ENCODE results near the gene ZDHHC11.
"Not testable (repeated sequence)": the region's sequence is repeated elsewhere in the genome, so short reads cannot be mapped to it uniquely, and the experiment has no call there.

The ZDHHC11 gene

DNA sequence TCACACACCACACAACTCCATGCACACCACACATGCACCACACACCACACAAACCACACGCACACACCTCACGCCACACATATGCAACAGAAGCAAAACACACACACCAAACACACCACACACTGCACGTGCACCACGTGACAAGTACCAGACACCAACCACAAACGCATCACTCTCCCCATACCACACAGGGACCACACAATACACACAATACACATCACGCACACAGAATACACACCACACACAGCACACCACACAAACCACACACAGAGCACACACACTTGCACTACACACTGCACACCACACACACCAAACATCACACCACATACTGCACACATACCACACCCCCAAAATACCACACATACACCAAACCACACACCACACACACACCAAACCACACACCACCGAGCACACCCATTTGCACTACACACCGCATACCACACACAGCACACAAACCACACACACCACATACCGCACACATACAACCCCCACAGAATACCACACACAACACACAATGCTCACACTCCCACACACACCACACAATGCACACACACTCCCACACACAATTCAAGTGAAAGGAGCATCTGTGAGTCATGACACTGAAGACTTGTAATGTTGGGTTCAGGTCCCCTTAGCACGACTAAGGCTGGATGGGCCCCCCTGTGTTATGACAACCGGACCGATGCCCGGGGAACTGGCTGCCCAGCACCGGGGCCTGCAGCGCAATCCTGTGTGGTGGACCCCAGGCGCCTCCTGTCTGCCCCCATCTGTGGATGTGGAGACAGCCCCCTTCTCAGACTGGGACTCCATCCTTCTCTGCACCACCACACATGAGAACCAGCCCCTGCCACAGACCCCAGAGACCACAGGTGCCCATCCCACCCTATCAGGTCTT lies 6.0 kb upstream of the ZDHHC11 start:
- Histone ChIP-seq H3K4me3 (ENCODE audit: low read depth, low read length) (no peak overlapping the region), H3K27me3 (ENCODE audit: control insufficient read depth, insufficient read depth, low read length) (no peaks in the 10 kb centered on the region; the same call in 1 of the 2 replicates), H3K27ac (ENCODE audit: low read depth, low read length) (no peak overlapping the region), H3K4me1 (ENCODE audit: control insufficient read depth, insufficient read depth, low read length) (no peaks in the 10 kb centered on the region), H3K9ac (ENCODE audit: low read length) (no peak overlapping the region), H3K36me3 (ENCODE audit: control insufficient read depth, insufficient read depth, low read length) (peaks cover 9% of the 10 kb centered on the region; the same call in 1 of the 2 replicates), H3K9me3 (ENCODE audit: control insufficient read depth, insufficient read depth, low read depth, low read length) (no peaks in the 10 kb centered on the region)

DNA sequence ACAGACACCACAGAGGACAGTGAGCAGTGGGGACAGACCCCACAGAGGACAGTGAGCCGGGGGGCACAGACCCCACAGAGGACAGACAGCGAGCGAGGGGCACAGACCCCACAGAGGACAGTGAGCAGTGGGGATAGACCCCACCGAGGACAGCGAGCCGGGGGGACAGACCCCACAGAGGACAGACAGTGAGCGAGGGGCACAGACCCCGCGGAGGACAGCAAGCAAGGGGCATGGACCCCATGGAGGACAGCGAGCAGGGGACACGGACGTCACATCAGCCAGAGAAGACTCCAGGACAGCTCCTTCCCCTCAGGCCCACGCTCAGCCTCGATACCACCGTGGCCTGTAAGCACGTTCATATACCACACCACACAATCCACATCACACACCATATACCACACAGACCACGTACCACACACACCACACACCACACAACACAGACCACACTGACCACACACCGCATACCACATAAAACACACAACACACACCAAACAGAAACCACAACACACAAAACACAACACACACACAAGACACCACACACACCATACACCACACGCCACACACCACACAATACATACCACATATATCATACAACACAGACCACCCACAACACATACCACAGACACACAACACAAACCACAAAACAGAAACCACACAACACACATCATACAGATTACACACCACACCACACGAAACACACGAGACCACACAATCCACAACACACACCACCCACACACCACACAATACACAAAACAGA lies 5.2 kb upstream of the ZDHHC11 start:
- no peaks in the 10 kb centered on the region for H3K9me3 ChIP-seq (ENCODE audit: control insufficient read depth, insufficient read depth, low read depth, low read length)
- no peaks in the 10 kb centered on the region; the same call in 1 of the 2 replicates for H3K4me1 ChIP-seq (ENCODE audit: control insufficient read depth, insufficient read depth, low read length)
- H3K36me3 ChIP-seq (ENCODE audit: control insufficient read depth, insufficient read depth, low read length) = peaks cover 6% of the 10 kb centered on the region; the same call in 1 of the 2 replicates
- no peak overlapping the region for H3K27ac ChIP-seq (ENCODE audit: low read depth, low read length)
- H3K27me3 ChIP-seq (ENCODE audit: control insufficient read depth, insufficient read depth, low read length) = no peaks in the 10 kb centered on the region; the same call in 1 of the 2 replicates
- H3K9ac ChIP-seq (ENCODE audit: low read length) = no peak overlapping the region
- H3K4me3 ChIP-seq (ENCODE audit: low read depth, low read length) = no peak overlapping the region

DNA sequence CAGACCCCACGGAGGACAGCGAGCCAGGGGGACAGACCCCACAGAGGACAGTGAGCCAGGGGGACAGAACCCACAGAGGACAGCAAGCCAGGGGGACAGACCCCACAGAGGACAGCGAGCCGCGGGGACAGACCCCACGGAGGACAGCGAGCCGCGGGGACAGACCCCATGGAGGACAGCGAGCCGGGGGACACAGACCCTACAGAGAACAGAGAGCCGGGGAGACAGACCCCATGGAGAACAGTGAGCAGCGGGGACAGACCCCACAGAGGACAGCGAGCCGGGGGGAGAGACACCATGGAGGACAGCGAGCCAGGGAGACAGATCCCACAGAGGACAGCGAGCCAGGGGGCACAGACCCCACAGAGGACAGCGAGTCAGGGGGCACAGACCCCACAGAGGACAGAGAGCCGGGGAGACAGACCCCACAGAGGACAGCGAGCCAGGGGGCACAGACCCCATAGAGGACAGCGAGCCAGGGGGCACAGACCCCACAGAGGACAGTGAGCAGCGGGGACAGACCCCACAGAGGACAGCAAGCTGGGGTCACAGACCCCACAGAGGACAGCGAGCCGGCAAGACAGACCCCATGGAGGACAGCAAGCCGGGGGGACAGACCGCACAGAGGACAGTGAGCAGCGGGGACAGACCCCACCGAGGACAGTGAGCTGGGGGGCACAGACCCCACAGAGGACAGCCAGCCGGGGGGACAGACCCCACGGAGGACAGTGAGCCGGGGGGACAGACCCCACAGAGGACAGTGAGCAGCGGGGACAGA lies 4.4 kb upstream of the ZDHHC11 start:
- no peak overlapping the region for H3K4me3 ChIP-seq (ENCODE audit: low read depth, low read length)
- no peak overlapping the region for H3K9ac ChIP-seq (ENCODE audit: low read length)
- no peaks in the 10 kb centered on the region; the same call in 1 of the 2 replicates for H3K27me3 ChIP-seq (ENCODE audit: control insufficient read depth, insufficient read depth, low read length)
- no peaks in the 10 kb centered on the region for H3K9me3 ChIP-seq (ENCODE audit: control insufficient read depth, insufficient read depth, low read depth, low read length)
- no peak overlapping the region for H3K27ac ChIP-seq (ENCODE audit: low read depth, low read length)
- H3K4me1 ChIP-seq (ENCODE audit: control insufficient read depth, insufficient read depth, low read length) = peaks cover 2% of the 10 kb centered on the region; the same call in 1 of the 2 replicates
- H3K36me3 ChIP-seq (ENCODE audit: control insufficient read depth, insufficient read depth, low read length) = peaks cover 6% of the 10 kb centered on the region; the same call in 1 of the 2 replicates

DNA sequence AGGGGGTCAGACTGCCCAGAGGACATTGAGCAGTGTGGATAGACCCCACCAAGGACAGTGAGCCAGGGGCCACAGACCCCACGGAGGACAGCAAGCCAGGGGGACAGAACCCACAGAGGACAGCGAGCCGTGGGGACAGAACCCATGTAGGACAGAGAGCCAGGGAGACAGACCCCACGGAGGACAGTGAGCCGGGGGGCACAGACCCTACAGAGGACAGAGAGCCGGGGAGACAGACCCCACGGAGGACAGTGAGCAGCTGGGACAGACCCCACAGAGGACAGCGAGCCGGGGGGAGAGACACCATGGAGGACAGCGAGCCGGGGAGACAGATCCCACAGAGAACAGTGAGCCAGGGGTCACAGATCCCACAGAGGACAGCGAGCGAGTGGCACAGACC lies 3.4 kb upstream of the ZDHHC11 start:
- peaks cover 6% of the 10 kb centered on the region; the same call in 1 of the 2 replicates for H3K4me1 ChIP-seq (ENCODE audit: control insufficient read depth, insufficient read depth, low read length)

DNA sequence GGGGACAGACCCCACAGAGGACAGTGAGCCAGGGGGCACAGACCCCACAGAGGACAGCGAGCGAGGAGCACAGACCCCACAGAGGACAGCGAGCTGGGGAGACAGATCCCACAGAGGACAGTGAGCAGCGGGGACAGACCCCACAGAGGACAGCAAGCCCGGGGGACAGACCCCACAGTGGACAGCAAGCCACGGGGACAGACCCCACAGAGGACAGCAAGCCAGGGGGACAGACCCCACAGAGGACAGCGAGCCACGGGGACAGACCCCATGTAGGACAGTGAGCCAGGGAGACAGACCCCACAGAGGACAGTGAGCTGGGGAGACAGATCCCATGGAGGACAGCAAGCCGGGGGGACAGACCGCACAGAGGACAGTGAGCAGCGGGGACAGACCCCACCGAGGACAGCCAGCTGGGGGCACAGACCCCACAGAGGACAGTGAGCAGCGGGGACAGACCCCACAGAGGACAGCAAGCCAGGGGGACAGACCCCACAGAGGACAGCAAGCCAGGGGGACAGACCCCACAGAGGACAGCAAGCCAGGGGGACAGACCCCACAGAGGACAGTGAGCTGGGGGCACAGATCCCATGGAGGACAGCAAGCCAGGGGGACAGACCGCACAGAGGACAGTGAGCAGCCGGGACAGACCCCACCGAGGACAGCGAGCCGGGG lies 2.8 kb upstream of the ZDHHC11 start:
- H3K9me3 ChIP-seq (ENCODE audit: control insufficient read depth, insufficient read depth, low read depth, low read length); H3K27me3 ChIP-seq (ENCODE audit: control insufficient read depth, insufficient read depth, low read length): not testable (repeated sequence)

More for the DNA sequence above, 3.4 kb upstream of the ZDHHC11 start:
- Histone ChIP-seq H3K9ac (ENCODE audit: low read length) (no peak overlapping the region), H3K4me3 (ENCODE audit: low read depth, low read length) (no peak overlapping the region), H3K27me3 (ENCODE audit: control insufficient read depth, insufficient read depth, low read length) (no peaks in the 10 kb centered on the region; the same call in 1 of the 2 replicates), H3K36me3 (ENCODE audit: control insufficient read depth, insufficient read depth, low read length) (0 out of 2 replicates have a peak, but pooled peaks cover 3% of the 10 kb centered on the region), H3K27ac (ENCODE audit: low read depth, low read length) (no peak overlapping the region), H3K9me3 (ENCODE audit: control insufficient read depth, insufficient read depth, low read depth, low read length) (no peaks in the 10 kb centered on the region)

DNA sequence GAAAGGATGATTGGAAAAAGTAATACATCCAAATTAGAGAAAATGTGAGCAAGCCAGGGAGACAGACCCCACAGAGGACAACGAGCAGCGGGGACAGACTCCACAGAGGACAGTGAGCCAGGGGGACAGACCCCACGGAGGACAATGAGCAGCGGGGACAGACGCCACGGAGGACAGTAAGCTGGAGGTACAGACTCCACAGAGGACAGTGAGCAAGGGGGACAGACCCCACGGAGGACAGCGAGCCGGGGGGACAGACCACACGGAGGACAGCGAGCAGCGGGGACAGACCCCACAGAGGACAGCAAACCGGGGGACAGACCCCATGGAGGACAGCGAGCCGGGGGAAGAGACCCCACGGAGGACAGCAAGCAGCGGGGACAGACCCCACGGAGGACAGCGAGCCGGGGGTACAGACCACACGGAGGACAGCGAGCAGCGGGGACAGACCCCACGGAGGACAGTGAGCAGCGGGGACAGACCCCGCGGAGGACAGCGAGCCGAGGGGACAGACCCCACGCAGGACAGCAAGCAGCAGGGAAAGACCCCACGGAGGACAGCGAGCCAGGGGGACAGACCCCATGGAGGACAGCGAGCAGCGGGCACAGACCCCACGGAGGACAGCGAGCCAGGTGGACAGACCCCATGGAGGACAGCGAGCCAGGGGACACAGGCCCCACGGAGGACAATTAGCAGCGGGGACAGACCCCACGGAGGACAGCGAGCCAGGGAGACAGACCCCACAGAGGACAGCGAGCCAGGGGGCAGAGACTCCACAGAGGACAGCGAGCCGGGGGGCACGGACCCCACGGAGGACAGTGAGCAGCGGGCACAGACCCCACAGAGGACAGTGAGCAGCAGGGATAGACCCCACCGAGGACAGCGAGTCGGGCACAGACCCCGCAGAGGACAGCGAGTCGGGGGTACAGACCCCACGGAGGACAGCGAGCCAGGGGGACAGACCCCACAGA lies 1.9 kb upstream of the ZDHHC11 start:
- Histone ChIP-seq H3K4me3 (ENCODE audit: low read depth, low read length) (no peak overlapping the region), H3K27ac (ENCODE audit: low read depth, low read length) (no peak overlapping the region), H3K9me3 (ENCODE audit: control insufficient read depth, insufficient read depth, low read depth, low read length) (no peaks in the 10 kb centered on the region), H3K27me3 (ENCODE audit: control insufficient read depth, insufficient read depth, low read length) (no peaks in the 10 kb centered on the region; the same call in 1 of the 2 replicates), H3K36me3 (ENCODE audit: control insufficient read depth, insufficient read depth, low read length) (peaks cover 3% of the 10 kb centered on the region; the same call in 1 of the 2 replicates), H3K9ac (ENCODE audit: low read length) (no peak overlapping the region), H3K4me1 (ENCODE audit: control insufficient read depth, insufficient read depth, low read length) (peaks cover 6% of the 10 kb centered on the region; the same call in 1 of the 2 replicates)

More for the DNA sequence above, 2.8 kb upstream of the ZDHHC11 start:
- not testable (repeated sequence) for H3K27ac ChIP-seq (ENCODE audit: low read depth, low read length); H3K9ac ChIP-seq (ENCODE audit: low read length); H3K36me3 ChIP-seq (ENCODE audit: control insufficient read depth, insufficient read depth, low read length); H3K4me3 ChIP-seq (ENCODE audit: low read depth, low read length); H3K4me1 ChIP-seq (ENCODE audit: control insufficient read depth, insufficient read depth, low read length)

DNA sequence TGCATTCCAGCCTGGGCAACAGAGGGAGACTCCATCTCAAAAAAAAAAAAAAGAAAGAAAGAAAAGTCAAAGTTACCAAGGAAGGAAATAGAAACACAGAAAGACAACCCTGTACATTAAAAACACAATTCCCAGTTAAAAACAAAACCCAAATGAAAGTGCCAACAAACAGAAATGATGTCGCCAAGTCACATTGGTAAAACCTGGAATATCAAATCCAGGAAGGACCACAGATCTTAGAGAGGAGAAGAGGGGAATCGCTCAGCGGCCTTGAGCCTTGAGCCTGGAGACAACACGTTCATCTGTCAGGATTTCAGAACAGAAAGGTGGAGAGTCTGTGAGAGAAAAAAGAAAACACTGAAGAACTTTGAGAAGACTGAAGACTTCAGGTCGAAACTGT lies 1.2 kb upstream of the ZDHHC11 start:
- Histone ChIP-seq H3K9me3 (ENCODE audit: control insufficient read depth, insufficient read depth, low read depth, low read length) (no peaks in the 10 kb centered on the region), H3K36me3 (ENCODE audit: control insufficient read depth, insufficient read depth, low read length) (peaks cover 3% of the 10 kb centered on the region; the same call in 1 of the 2 replicates), H3K27me3 (ENCODE audit: control insufficient read depth, insufficient read depth, low read length) (no peaks in the 10 kb centered on the region; the same call in 1 of the 2 replicates), H3K4me1 (ENCODE audit: control insufficient read depth, insufficient read depth, low read length) (peaks cover 6% of the 10 kb centered on the region; the same call in 1 of the 2 replicates), H3K4me3 (ENCODE audit: low read depth, low read length) (no peak overlapping the region), H3K27ac (ENCODE audit: low read depth, low read length) (no peak overlapping the region), H3K9ac (ENCODE audit: low read length) (no peak overlapping the region)

DNA sequence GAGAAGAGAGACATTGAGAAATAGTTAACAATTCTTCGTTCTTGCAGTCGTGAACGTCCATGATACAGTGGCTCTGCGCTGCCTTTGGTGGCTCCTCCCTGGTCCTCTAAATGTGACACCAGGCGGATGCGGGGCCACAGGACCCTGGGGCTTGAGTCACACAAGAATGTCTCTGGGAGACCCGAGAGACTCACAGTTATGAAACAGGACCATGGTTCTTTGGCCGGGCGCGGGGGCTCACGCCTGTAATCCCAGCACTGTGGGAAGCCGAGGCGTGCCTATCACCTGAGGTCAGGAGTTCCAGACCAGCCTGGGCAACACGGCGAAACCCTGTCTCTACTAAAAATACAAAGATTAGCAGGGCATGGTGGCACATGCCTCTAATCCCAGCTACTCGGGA lies 767 bp upstream of the ZDHHC11 start:
- no peak overlapping the region for H3K9ac ChIP-seq (ENCODE audit: low read length)
- no peak overlapping the region for H3K27ac ChIP-seq (ENCODE audit: low read depth, low read length)
- H3K4me1 ChIP-seq (ENCODE audit: control insufficient read depth, insufficient read depth, low read length) = peaks cover 6% of the 10 kb centered on the region; the same call in 1 of the 2 replicates
- no peak overlapping the region for H3K4me3 ChIP-seq (ENCODE audit: low read depth, low read length)
- no peaks in the 10 kb centered on the region for H3K9me3 ChIP-seq (ENCODE audit: control insufficient read depth, insufficient read depth, low read depth, low read length)
- H3K36me3 ChIP-seq (ENCODE audit: control insufficient read depth, insufficient read depth, low read length) = peaks cover 7% of the 10 kb centered on the region
- no peaks in the 10 kb centered on the region; the same call in 1 of the 2 replicates for H3K27me3 ChIP-seq (ENCODE audit: control insufficient read depth, insufficient read depth, low read length)

DNA sequence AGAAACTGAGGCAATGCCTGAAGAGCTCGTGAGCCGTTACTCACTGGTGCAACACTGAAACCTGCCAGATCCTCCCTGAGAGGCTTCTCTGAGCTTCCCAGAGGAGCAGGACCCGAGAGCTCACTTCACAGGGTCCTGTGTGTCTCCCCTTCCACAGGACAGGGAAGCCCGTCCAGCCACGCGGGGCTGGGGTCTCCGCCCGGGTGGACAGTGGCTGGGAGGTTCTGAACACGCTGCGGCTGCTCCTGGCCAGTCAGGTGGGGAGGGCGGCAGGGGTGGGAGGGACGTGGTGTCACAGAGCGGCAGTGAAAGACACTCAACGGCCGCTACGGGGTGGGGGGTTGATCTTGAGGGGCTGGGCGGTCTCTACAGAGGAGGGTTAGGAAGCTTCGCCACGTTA lies 290 bp upstream of the ZDHHC11 start:
- Histone ChIP-seq H3K9me3 (ENCODE audit: control insufficient read depth, insufficient read depth, low read depth, low read length) (no peaks in the 10 kb centered on the region), H3K27ac (ENCODE audit: low read depth, low read length) (no peak overlapping the region), H3K4me3 (ENCODE audit: low read depth, low read length) (peak overlapping the region; percentile 40; the same call in 1 of the 2 replicates), H3K9ac (ENCODE audit: low read length) (no peak overlapping the region), H3K36me3 (ENCODE audit: control insufficient read depth, insufficient read depth, low read length) (peaks cover 9% of the 10 kb centered on the region), H3K4me1 (ENCODE audit: control insufficient read depth, insufficient read depth, low read length) (peaks cover 6% of the 10 kb centered on the region; the same call in 1 of the 2 replicates), H3K27me3 (ENCODE audit: control insufficient read depth, insufficient read depth, low read length) (no peaks in the 10 kb centered on the region; the same call in 1 of the 2 replicates)
